ENCODE data around the gene CTRB1. TPM values are rescaled to one million over a fixed set of nuclear protein-coding genes. Genes with fewer than 3 reads are reported as not detected.

CTRB1 gene
- polyA plus RNA-seq, 2 of the 4 experiments (the other 2 are of a cell fraction) = not detected

- no peak for ATAC-seq
- no peak overlapping the region for H3K4me3 ChIP-seq
- no peak for FAIRE-seq
- peak overlapping the region; percentile 82 to 99 for H3K27ac ChIP-seq
- H3K9me3 ChIP-seq = no peaks in the 10 kb centered on the region
- peak overlapping the region; percentile 71 for H3K4me2 ChIP-seq
- WGBS (ENCODE audit: missing lambda C conversion rate) = 88% methylated on average over 9 of the region's 20 CpGs
- no peak for DNase-seq (ENCODE audit: low read depth in 1 of 2, low spot score in 1 of 2)
- ChIA-PET POLR2A (no interaction called here), CTCF (interaction anchor here (3.6 to 11.7 kb wide), 2 partner anchors 10 to 142 kb away, joined by 14 to 139 read pairs; no protein-coding TSS in a partner anchor)
- H3K4me1 ChIP-seq = peaks cover 70% of the 10 kb centered on the region
- TF ChIP-seq SREBF2 (IDR thresholded peaks at IDR 0.05) (no peak), CEBPB (IDR thresholded peaks at IDR 0.05) (no peak), NR3C1 (IDR thresholded peaks at IDR 0.05) (no peak), BCL3 (IDR thresholded peaks at IDR 0.05) (no peak), RFX5 (IDR thresholded peaks at IDR 0.05) (no peak), PHF8 (IDR thresholded peaks at IDR 0.05; ENCODE audit: borderline replicate concordance, low read depth) (no peak), KDM5A (IDR thresholded peaks at IDR 0.05) (no peak), FOSB (CRISPR knock-in tag; IDR thresholded peaks at IDR 0.05) (no peak), CHD4 (IDR thresholded peaks at IDR 0.05; ENCODE audit: borderline replicate concordance) (no peak), HMGXB4 (CRISPR knock-in tag; IDR thresholded peaks at IDR 0.05; ENCODE audit: borderline replicate concordance) (no peak), EHMT2 (IDR thresholded peaks at IDR 0.05; ENCODE audit: low read depth) (no peak), NPAS2 (CRISPR knock-in tag; IDR thresholded peaks at IDR 0.05; ENCODE audit: borderline replicate concordance) (no peak), CBX8 (IDR thresholded peaks at IDR 0.05) (no peak)
These were observed 25.0 kb downstream of the CTRB1 start for GRCh38 chr16:75243667-75244224.

GRCh38 chr16:75244225-75244809 lies 25.5 kb downstream of the CTRB1 start:
- ATAC-seq (peak; percentile 1 to 4; a peak in 3 of 6 replicates), DNase-seq (ENCODE audit: low read depth in 1 of 2, low spot score in 1 of 2) (no peak), FAIRE-seq (no peak)
- ChIA-PET CTCF (interaction anchor here (2.0 to 11.7 kb wide), 3 partner anchors 10 to 141 kb away, joined by 6 to 139 read pairs (median 14); no protein-coding TSS in a partner anchor), POLR2A (interaction anchor here (1.4 to 1.5 kb wide), 2 partner anchors 10 to 61 kb away, joined by 4 to 10 read pairs; no protein-coding TSS in a partner anchor)
- TF ChIP-seq RAD21 (conservative IDR thresholded peaks at IDR 0.05 in 1 of 2, IDR thresholded peaks at IDR 0.05 in 1 of 2) = peak; percentile 27 to 33; a peak in 2 of 5 replicates
- no peak for TF ChIP-seq MYC (IDR thresholded peaks at IDR 0.05; ENCODE audit: borderline replicate concordance, low read length)
- Histone ChIP-seq H3K9me3 (no peaks in the 10 kb centered on the region), H3K4me2 (peak overlapping the region; percentile 71), H3K4me1 (peaks cover 70% of the 10 kb centered on the region), H3K27ac (peak overlapping the region; percentile 82 to 99), H3K4me3 (no peak overlapping the region)
- WGBS (ENCODE audit: missing lambda C conversion rate) = 57% methylated on average over 3 of the region's 7 CpGs

- Histone ChIP-seq H3K4me1 (peaks cover 70% of the 10 kb centered on the region), H3K4me2 (peak overlapping the region; percentile 71), H3K27ac (peak overlapping the region; percentile 82 to 99), H3K4me3 (no peak overlapping the region), H3K9me3 (no peaks in the 10 kb centered on the region)
- DNase-seq (ENCODE audit: low read depth in 1 of 2, low spot score in 1 of 2) (peak; percentile 67 to 80), ATAC-seq (peak; percentile 80 to 81), FAIRE-seq (no peak)
- ChIA-PET POLR2A (interaction anchor here (0.7 to 1.5 kb wide), 7 partner anchors 10 to 140 kb away, joined by 3 to 10 read pairs (median 5); no protein-coding TSS in a partner anchor), CTCF (interaction anchor here (0.6 to 11.7 kb wide), 4 partner anchors 11 to 349 kb away, joined by 3 to 139 read pairs (median 10); no protein-coding TSS in a partner anchor)
- 15% methylated on average over 24 of the region's 25 CpGs for WGBS (ENCODE audit: missing lambda C conversion rate)
- TF ChIP-seq KDM5A (IDR thresholded peaks at IDR 0.05) (no peak), HMGXB4 (CRISPR knock-in tag; IDR thresholded peaks at IDR 0.05; ENCODE audit: borderline replicate concordance) (no peak), EP300 (IDR thresholded peaks at IDR 0.05) (peak in 1 of 2 experiments; percentile 52; a peak in 1 of 5 replicates), KDM1A (IDR thresholded peaks at IDR 0.05; ENCODE audit: low read depth) (no peak), CBX8 (IDR thresholded peaks at IDR 0.05) (no peak), NPAS2 (CRISPR knock-in tag; IDR thresholded peaks at IDR 0.05; ENCODE audit: borderline replicate concordance) (no peak), ZNF302 (CRISPR knock-in tag; IDR thresholded peaks at IDR 0.05) (no peak), RARB (CRISPR knock-in tag; IDR thresholded peaks at IDR 0.05) (no peak), USF2 (IDR thresholded peaks at IDR 0.05) (peak; percentile 87), MAFK (IDR thresholded peaks at IDR 0.05; ENCODE audit: partially characterized antibody) (no peak), RAD21 (conservative IDR thresholded peaks at IDR 0.05 in 1 of 2, IDR thresholded peaks at IDR 0.05 in 1 of 2) (0 out of 5 replicates have a peak, but pooled peaks of 1 of the 2 experiments have one; percentile 17)
These were observed 26.3 kb downstream of the CTRB1 start for GRCh38 chr16:75244844-75245758.

Measured in A549 (cell line).